Right atrium auricular region (tissue), 2 donors: Measurements from ENCODE around the gene UCP2. TPM values are rescaled to one million over a fixed set of nuclear protein-coding genes. Genes with fewer than 3 reads are reported as not detected.
"Not testable (repeated sequence)": the region's sequence is repeated elsewhere in the genome, so short reads cannot be mapped to it uniquely, and the experiment has no call there.

ENCODE experiments used
- DNase-seq: peaks from one replicate; pipeline ENCODE4 v3.0.0-alpha.2; 2019; ENCODE audit warnings: low spot score
- H3K27ac ChIP-seq, 2 donors: fragments of 200-600 bp; sonication (generic); 1 replicate in 1 of 2; 2 replicates in 1 of 2; pipeline ENCODE4 v1.5.1; 2016 to 2019
- H3K27me3 ChIP-seq, 2 donors: fragments of 200-600 bp; sonication (generic); one replicate each; pipeline versions ENCODE4 v1.5.1 to v1.6.0; 2017 to 2019
- H3K36me3 ChIP-seq: fragments of 200-600 bp; sonication (generic); one replicate; pipeline ENCODE4 v1.5.1; 2016
- H3K4me1 ChIP-seq, 2 donors: fragments of 200-600 bp; sonication (generic); one replicate each; pipeline versions ENCODE4 v1.5.1 to v1.6.0; 2017 to 2019
- H3K4me3 ChIP-seq, 2 donors: fragments of 200-600 bp; sonication (generic); 1 replicate in 1 of 2; 2 replicates in 1 of 2; pipeline ENCODE4 v1.5.1; 2017 to 2019; ENCODE audit warnings: mild to moderate bottlenecking in 1 of 2, moderate library complexity in 1 of 2
- H3K9me3 ChIP-seq, 2 donors: fragments of 200-600 bp; sonication (generic); one replicate each; pipeline ENCODE4 v1.5.1; 2019
- total RNA-seq, 2 donors: library from RNA; depleted of rRNA; stranded (reverse); fragments of >200 nt; gene quantifications; one replicate each; pipeline ENCODE4 v1.1.0, GENCODE V29; 2016
- TF ChIP-seq, protein P1 (sequence below), 2 donors: fragments of 200-600 bp; sonication (generic); IDR thresholded peaks; one replicate each; pipeline ENCODE4 v1.5.1; 2019; ENCODE audit warnings: antibody characterized with exemption in 2 of 2

UCP2 gene
- total RNA-seq, 2 donors from 2014 or later = 8.2 to 13.2 TPM

DNA sequence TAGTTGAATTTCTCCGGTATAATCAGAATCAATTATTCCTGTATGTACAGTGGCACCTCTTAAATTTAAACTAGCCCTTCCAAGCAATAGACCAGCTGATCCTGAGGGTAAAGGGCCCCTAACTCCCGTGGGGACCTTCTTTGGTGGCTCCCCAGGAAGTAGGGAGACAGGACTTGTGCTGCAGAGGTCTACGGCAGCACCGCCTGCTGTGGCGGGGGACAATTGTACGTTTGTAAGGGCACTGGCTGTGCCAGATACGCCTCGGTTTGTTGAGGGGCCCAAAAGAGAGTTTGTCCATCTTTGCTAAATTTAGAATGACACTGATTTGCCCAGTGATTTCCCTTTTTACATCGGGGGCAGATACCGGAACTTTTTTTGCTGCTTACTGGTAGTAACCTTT is 37.7 kb downstream of the UCP2 start:
- TF ChIP-seq, protein P1, sequence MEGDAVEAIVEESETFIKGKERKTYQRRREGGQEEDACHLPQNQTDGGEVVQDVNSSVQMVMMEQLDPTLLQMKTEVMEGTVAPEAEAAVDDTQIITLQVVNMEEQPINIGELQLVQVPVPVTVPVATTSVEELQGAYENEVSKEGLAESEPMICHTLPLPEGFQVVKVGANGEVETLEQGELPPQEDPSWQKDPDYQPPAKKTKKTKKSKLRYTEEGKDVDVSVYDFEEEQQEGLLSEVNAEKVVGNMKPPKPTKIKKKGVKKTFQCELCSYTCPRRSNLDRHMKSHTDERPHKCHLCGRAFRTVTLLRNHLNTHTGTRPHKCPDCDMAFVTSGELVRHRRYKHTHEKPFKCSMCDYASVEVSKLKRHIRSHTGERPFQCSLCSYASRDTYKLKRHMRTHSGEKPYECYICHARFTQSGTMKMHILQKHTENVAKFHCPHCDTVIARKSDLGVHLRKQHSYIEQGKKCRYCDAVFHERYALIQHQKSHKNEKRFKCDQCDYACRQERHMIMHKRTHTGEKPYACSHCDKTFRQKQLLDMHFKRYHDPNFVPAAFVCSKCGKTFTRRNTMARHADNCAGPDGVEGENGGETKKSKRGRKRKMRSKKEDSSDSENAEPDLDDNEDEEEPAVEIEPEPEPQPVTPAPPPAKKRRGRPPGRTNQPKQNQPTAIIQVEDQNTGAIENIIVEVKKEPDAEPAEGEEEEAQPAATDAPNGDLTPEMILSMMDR (IDR thresholded peaks at IDR 0.05) = no peak
- Histone ChIP-seq H3K27me3 (no peaks in the 10 kb centered on the region), H3K36me3 (no peaks in the 10 kb centered on the region), H3K27ac (no peak overlapping the region), H3K4me3 (no peak overlapping the region), H3K4me1 (no peaks in the 10 kb centered on the region), H3K9me3 (no peaks in the 10 kb centered on the region)
- DNase-seq = no peak

DNA sequence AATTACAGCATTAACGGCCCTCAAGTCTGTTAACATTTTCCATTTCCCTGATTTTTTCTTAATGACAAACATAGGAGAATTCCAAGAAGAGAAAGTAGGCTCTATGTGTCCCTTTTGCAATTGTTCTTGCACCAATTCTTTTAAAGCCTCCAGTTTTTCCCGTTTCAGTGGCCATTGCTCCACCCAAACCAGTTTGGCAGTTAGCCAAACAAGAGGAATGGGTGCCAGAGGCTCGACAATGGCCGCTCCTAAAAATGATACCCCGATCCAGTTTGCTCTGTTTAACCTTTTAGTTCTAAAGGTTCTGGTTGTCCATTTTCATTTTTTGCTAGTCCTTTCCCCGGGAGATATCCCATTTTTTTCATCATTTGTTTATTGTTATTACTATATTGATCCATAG is 38.6 kb downstream of the UCP2 start:
- H3K36me3 ChIP-seq = no peaks in the 10 kb centered on the region
- TF ChIP-seq, protein P1 (IDR thresholded peaks at IDR 0.05) = no peak
- H3K9me3 ChIP-seq = no peaks in the 10 kb centered on the region
- H3K27ac ChIP-seq = no peak overlapping the region
- H3K4me1 ChIP-seq = no peaks in the 10 kb centered on the region
- DNase-seq = no peak
- H3K4me3 ChIP-seq = no peak overlapping the region
- H3K27me3 ChIP-seq = no peaks in the 10 kb centered on the region

DNA sequence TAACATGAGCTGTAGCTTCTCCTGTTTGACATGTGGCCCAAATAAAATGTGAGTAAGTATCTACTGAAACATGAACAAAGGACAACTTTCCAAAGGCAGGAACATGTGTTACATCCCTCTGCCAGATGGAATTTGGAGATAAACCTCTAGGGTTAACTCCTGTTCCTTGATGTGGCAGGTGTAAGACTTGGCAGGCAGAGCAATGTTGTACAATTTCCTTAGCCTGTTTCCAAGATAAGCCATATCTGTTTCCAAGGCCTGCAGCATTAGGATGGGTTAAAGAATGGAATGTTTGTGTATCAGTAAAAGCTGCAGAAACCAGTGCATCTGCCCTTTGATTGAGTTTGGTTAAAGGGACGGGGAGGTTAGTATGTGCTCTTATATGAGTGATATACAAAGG is 40.6 kb downstream of the UCP2 start:
- Histone ChIP-seq H3K27me3 (no peaks in the 10 kb centered on the region), H3K4me3 (no peak overlapping the region), H3K27ac (no peak overlapping the region), H3K9me3 (no peaks in the 10 kb centered on the region), H3K4me1 (no peaks in the 10 kb centered on the region), H3K36me3 (no peaks in the 10 kb centered on the region)
- no peak for DNase-seq
- TF ChIP-seq, protein P1 (IDR thresholded peaks at IDR 0.05) = no peak

- Histone ChIP-seq H3K9me3 (no peaks in the 10 kb centered on the region), H3K4me3 (no peak overlapping the region), H3K36me3 (no peaks in the 10 kb centered on the region), H3K27me3 (no peaks in the 10 kb centered on the region), H3K4me1 (no peaks in the 10 kb centered on the region), H3K27ac (no peak overlapping the region)
- DNase-seq = no peak
- TF ChIP-seq, protein P1 (IDR thresholded peaks at IDR 0.05) = no peak
Measured at GRCh38 chr11:73940801-73941570, 41.7 kb downstream of the UCP2 start.

- Histone ChIP-seq H3K9me3 (no peaks in the 10 kb centered on the region), H3K4me1 (no peaks in the 10 kb centered on the region), H3K36me3 (no peaks in the 10 kb centered on the region), H3K4me3 (no peak overlapping the region), H3K27ac (no peak overlapping the region), H3K27me3 (no peaks in the 10 kb centered on the region)
- TF ChIP-seq, protein P1 (IDR thresholded peaks at IDR 0.05) = no peak
- DNase-seq = no peak
Measured at GRCh38 chr11:73939096-73939495, 43.5 kb downstream of the UCP2 start.

- not testable (repeated sequence) for H3K9me3 ChIP-seq, H3K4me1 ChIP-seq
Measured at GRCh38 chr11:73936047-73936446, 46.6 kb downstream of the UCP2 start.

More at GRCh38 chr11:73936047-73936446, 46.6 kb downstream of the UCP2 start:
- not testable (repeated sequence) for DNase-seq, H3K4me3 ChIP-seq, H3K36me3 ChIP-seq, H3K27me3 ChIP-seq, H3K27ac ChIP-seq
